KMS-11 (cell line): ENCODE measurements around the gene CBFA2T2.
A peak's percentile ranks its signal among the peaks of the same experiment; 100 is the strongest.
"Not testable (repeated sequence)": the region's sequence is repeated elsewhere in the genome, so short reads cannot be mapped to it uniquely, and the experiment has no call there.

Source experiments
- H2AFZ ChIP-seq: fragments of 200-600 bp; sonication (generic); 2 replicates; pipeline ENCODE4 v1.6.1; 2016; ENCODE audit warnings: antibody characterized with exemption, mixed run types, low read depth
- H3K27ac ChIP-seq: fragments of 200-600 bp; sonication (generic); 2 replicates; pipeline ENCODE4 v1.6.1; 2016; ENCODE audit warnings: mild to moderate bottlenecking, mixed run types
- H3K27me3 ChIP-seq: fragments of 200-600 bp; sonication (generic); 2 replicates; pipeline ENCODE4 v1.6.1; 2017; ENCODE audit warnings: mild to moderate bottlenecking, low read depth, mixed run types, moderate library complexity; ENCODE audit not compliant: insufficient read depth
- H3K36me3 ChIP-seq: fragments of 200-600 bp; sonication (generic); 2 replicates; pipeline ENCODE4 v1.6.1; 2017; ENCODE audit warnings: mild to moderate bottlenecking, mixed run types; ENCODE audit not compliant: insufficient read depth
- H3K4me1 ChIP-seq: fragments of 200-600 bp; sonication (generic); 2 replicates; pipeline ENCODE4 v1.6.1; 2016; ENCODE audit warnings: mild to moderate bottlenecking, low read depth, mixed run types; ENCODE audit not compliant: poor library complexity, severe bottlenecking
- H3K4me2 ChIP-seq: fragments of 200-600 bp; sonication (generic); 2 replicates; pipeline ENCODE4 v1.7.0; 2016; ENCODE audit warnings: mild to moderate bottlenecking, mixed run types
- H3K4me3 ChIP-seq: fragments of 200-600 bp; sonication (generic); IDR thresholded peaks from 2 replicates; pipeline ENCODE4 v1.6.1; 2017; ENCODE audit warnings: low read depth, low read length, mixed read lengths; ENCODE audit not compliant: insufficient read depth
- H3K79me2 ChIP-seq: fragments of 200-600 bp; sonication (generic); 2 replicates; pipeline ENCODE4 v1.6.1; 2016; ENCODE audit warnings: low read depth, mixed run types; ENCODE audit not compliant: insufficient read depth
- H3K9ac ChIP-seq: fragments of 200-600 bp; sonication (generic); 2 replicates; pipeline ENCODE4 v1.6.1; 2016; ENCODE audit warnings: mild to moderate bottlenecking, mixed run types
- H4K20me1 ChIP-seq: fragments of 200-600 bp; sonication (generic); 2 replicates; pipeline ENCODE4 v1.6.1; 2016; ENCODE audit warnings: mild to moderate bottlenecking, mixed run types; ENCODE audit not compliant: insufficient read depth
- CTCF ChIP-seq: fragments of 200-600 bp; sonication (generic); conservative IDR thresholded peaks from 2 replicates; pipeline ENCODE4 v1.6.1; 2017; ENCODE audit warnings: low read depth, mild to moderate bottlenecking, antibody characterized with exemption, low read length, moderate library complexity, mixed read lengths

CBFA2T2 gene

DNA sequence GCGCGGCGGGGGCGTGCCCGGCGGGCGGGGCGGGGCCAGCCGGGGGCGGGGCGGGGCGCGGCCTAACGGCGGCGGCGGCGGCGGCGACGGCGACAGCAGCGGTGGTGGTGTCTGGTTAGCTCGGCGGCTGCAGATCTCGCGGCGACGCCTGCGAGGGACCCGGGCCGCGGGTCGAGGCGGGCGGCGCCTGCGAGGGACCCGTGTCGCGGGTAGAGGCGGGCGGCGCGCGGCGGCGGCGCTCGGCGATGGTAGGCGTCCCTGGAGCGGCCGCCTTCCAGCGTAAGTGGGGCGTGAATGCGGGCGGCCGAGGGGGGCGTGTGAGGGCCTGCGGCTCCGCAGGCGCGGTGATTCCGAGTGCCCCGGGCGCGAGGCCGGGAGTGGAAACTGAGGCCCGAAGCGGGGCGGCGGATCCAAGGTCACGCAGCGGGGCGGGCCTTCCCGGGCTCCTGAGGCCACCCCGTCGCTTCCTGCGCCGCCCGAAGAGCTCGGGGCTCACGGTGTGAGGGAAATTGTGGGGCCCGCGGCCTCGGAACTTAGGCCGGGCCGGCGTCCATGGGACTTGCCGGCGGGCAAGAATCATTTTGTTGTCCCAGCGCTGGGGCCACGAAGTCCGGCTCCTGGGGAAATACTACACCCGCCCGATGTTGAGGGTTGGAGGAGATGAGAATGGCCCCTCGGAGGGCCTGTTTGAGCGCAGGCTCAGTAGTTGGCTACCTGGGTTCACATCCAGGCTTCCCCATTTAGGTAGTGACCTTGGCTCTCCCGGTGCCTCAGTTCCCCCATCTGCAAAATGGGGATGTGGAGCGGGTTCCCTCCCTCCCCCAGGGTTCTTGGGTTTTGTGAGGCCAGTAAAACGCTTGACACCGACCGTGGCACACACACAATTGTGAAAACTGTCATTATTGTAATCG, at the start of gene CBFA2T2:
CBFA2T2 (plus strand) TSS at position 74 of the 911 bp plus-strand sequence; CDS start at position 246, 172 bp downstream.
- Histone ChIP-seq H4K20me1 (peaks cover 4% of the 10 kb centered on the region; the same call in 1 of the 2 replicates), H3K4me2 (peak within 1 kb of the TSS; percentile 98), H3K4me1 (peaks cover 25% of the 10 kb centered on the region), H3K27ac (peak within 1 kb of the TSS; percentile 67), H3K27me3 (no peaks in the 10 kb centered on the region), H3K36me3 (no peaks in the 10 kb centered on the region), H2AFZ (peak within 1 kb of the TSS; percentile 95), H3K4me3 (no peak within 1 kb of the TSS), H3K79me2 (peaks cover 38% of the 10 kb centered on the region), H3K9ac (peak within 1 kb of the TSS; percentile 79)
- no peak for TF ChIP-seq CTCF

- not testable (repeated sequence) for H2AFZ ChIP-seq, H3K27me3 ChIP-seq, H3K79me2 ChIP-seq, H3K4me2 ChIP-seq, H3K36me3 ChIP-seq, H3K9ac ChIP-seq, H3K4me3 ChIP-seq, H4K20me1 ChIP-seq, H3K27ac ChIP-seq
- H3K4me1 ChIP-seq, result peaks cover 23% of the 10 kb centered on the region
These were observed 49.3 kb upstream of the CBFA2T2 start for GRCh38 chr20:33440562-33440961.

DNA sequence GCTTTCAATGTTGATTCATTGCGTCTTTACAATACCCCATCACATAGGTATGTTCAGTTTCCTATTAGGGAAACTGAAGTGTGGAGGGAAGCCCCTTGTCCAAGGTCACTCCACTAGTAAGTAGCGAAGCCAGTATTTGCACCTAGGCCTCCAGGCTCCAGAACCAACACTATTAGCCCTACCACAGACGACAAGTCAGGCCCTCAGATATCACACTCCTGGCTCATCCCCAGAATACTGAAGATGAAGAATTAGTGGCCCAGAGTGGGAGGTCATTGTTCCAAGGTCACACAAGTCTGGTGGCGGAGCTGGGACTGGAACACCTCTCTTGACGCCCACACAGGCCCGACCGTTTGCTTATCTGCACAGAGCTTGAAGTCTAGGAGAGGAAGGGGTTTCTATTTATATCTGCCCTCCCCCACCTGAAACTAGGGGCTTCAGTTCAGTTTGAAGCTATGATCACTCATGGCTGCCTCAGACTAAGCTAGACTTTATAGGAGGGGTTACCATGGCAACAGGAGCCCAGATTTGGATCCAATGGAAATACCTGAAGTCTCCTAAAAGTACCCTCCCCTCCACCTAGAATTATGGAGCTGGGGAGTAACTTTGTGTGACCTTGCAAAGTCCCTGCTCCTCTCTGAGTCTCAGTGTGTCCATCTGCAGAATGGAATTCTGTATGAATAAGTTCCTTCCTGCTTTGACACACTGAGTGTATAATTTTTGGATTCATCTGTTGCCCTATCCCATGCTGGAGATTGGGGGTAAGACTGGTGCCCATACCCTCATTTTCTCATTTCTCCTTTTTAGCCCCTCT, 48.5 kb upstream of the CBFA2T2 start:
- no peaks in the 10 kb centered on the region for H3K79me2 ChIP-seq
- no peak overlapping the region for H3K9ac ChIP-seq
- no peak overlapping the region for H3K27ac ChIP-seq
- H3K4me2 ChIP-seq, result no peak overlapping the region
- peaks cover 23% of the 10 kb centered on the region for H3K4me1 ChIP-seq
- H3K4me3 ChIP-seq, result no peak overlapping the region
- no peaks in the 10 kb centered on the region for H3K36me3 ChIP-seq
- no peak for TF ChIP-seq CTCF
- H4K20me1 ChIP-seq, result no peaks in the 10 kb centered on the region
- no peak overlapping the region for H2AFZ ChIP-seq
- peaks cover 2% of the 10 kb centered on the region; the same call in 1 of the 2 replicates for H3K27me3 ChIP-seq

GRCh38 chr20:33442136-33443005, 47.5 kb upstream of the CBFA2T2 start:
- Histone ChIP-seq H2AFZ (peak overlapping the region; percentile 65), H3K9ac (no peak overlapping the region)

More at GRCh38 chr20:33442136-33443005, 47.5 kb upstream of the CBFA2T2 start:
- H3K4me1 ChIP-seq, result peaks cover 23% of the 10 kb centered on the region
- no peak for TF ChIP-seq CTCF
- H3K79me2 ChIP-seq, result no peaks in the 10 kb centered on the region
- H3K27me3 ChIP-seq, result peaks cover 2% of the 10 kb centered on the region; the same call in 1 of the 2 replicates
- H3K4me3 ChIP-seq, result no peak overlapping the region
- H3K27ac ChIP-seq, result no peak overlapping the region
- no peaks in the 10 kb centered on the region for H3K36me3 ChIP-seq
- H4K20me1 ChIP-seq, result no peaks in the 10 kb centered on the region
- H3K4me2 ChIP-seq, result peak overlapping the region; percentile 92
